K562 (cell line): ENCODE measurements around the gene LDLRAD1. TPM values are rescaled to one million over a fixed set of nuclear protein-coding genes. Genes with fewer than 3 reads are reported as not detected.

Experiments
- CBFA2T3 ChIP-seq: fragments of 450-650 bp; IDR thresholded peaks from 2 replicates; pipeline ENCODE4 v1.6.1; 2017
- CEBPB ChIP-seq: fragments of 450-650 bp; IDR thresholded peaks from 2 replicates; pipeline ENCODE4 v1.6.1; 2016; ENCODE audit warnings: missing genetic modification characterization, missing compliant biosample characterization
- CREB1 ChIP-seq, 2 experiments: sonication (generic) in 1 of 2; formaldehyde crosslinking in 1 of 2; IDR thresholded peaks; 2 replicates each; pipeline versions ENCODE4 v1.6.1 to v1.8.0; 2012 to 2022; ENCODE audit warnings: inconsistent platforms in 1 of 2, mild to moderate bottlenecking in 1 of 2, missing genetic modification reagents in 1 of 2, moderate library complexity in 1 of 2
- CTBP1 ChIP-seq: fragments of 450-650 bp; IDR thresholded peaks from 2 replicates; pipeline ENCODE4 v1.6.1; 2016; ENCODE audit warnings: borderline replicate concordance
- ELK1 ChIP-seq: sonication (generic); formaldehyde crosslinking; IDR thresholded peaks from 2 replicates; pipeline ENCODE4 v1.8.1; 2022; ENCODE audit warnings: missing genetic modification reagents
- HDAC1 ChIP-seq, 2 experiments: fragments of 450-650 bp; IDR thresholded peaks; 2 replicates each; pipeline ENCODE4 v1.6.1; 2016 to 2017; ENCODE audit warnings: inconsistent platforms in 1 of 2, mild to moderate bottlenecking in 1 of 2, moderate library complexity in 1 of 2
- HNRNPK ChIP-seq: fragments of 200-400 bp; formaldehyde crosslinking; IDR thresholded peaks from one replicate; pipeline ENCODE4 v1.6.1; 2018; ENCODE audit warnings: mild to moderate bottlenecking, low read depth, low read length; ENCODE audit not compliant: poor library complexity, severe bottlenecking
- ID3 ChIP-seq, 2 experiments: fragments of 250-450 bp in 1 of 2; fragments of 450-650 bp in 1 of 2; sonication (Bioruptor Pico) in 1 of 2; IDR thresholded peaks; 2 replicates each; pipeline versions ENCODE4 v1.6.1 to v1.8.0; 2016 to 2021; ENCODE audit warnings: mild to moderate bottlenecking in 2 of 2, moderate library complexity in 2 of 2, missing compliant biosample characterization in 1 of 2, missing genetic modification characterization in 1 of 2
- JUN ChIP-seq, 2 experiments: sonication (generic) in 1 of 2; formaldehyde crosslinking in 1 of 2; IDR thresholded peaks; 2 replicates each; pipeline versions ENCODE4 v1.6.1 to v1.8.0; 2012 to 2022; ENCODE audit warnings: borderline replicate concordance in 2 of 2, mild to moderate bottlenecking in 2 of 2, improper control_type of control experiment in 1 of 2, low read depth in 1 of 2, low read length in 1 of 2, missing genetic modification reagents in 1 of 2
- KAT7 ChIP-seq: sonication (generic); formaldehyde crosslinking; IDR thresholded peaks from 2 replicates; pipeline ENCODE4 v1.8.0; 2022; ENCODE audit warnings: missing genetic modification reagents, mild to moderate bottlenecking, borderline replicate concordance
- NCOA6 ChIP-seq: fragments of 450-650 bp; IDR thresholded peaks from 2 replicates; pipeline ENCODE4 v1.6.1; 2017; ENCODE audit warnings: mild to moderate bottlenecking
- NELFE ChIP-seq: IDR thresholded peaks from 2 replicates; pipeline ENCODE4 v1.6.1; 2011; ENCODE audit warnings: mild to moderate bottlenecking; ENCODE audit not compliant: insufficient read depth, insufficient read length
- POLR2A ChIP-seq: fragments of 450-650 bp; conservative IDR thresholded peaks from 2 replicates; pipeline ENCODE4 v1.6.1; 2016
- PURB ChIP-seq: sonication (generic); formaldehyde crosslinking; IDR thresholded peaks from 2 replicates; pipeline ENCODE4 v1.9.0; 2021; ENCODE audit warnings: low read depth, mild to moderate bottlenecking, missing genetic modification reagents
- RBFOX2 ChIP-seq: fragments of 200-400 bp; formaldehyde crosslinking; IDR thresholded peaks from 2 replicates; pipeline ENCODE4 v1.6.1; 2017; ENCODE audit warnings: low read depth, mild to moderate bottlenecking, low read length, moderate library complexity
- RBM14 ChIP-seq: fragments of 200-400 bp; formaldehyde crosslinking; IDR thresholded peaks from 2 replicates; pipeline ENCODE4 v1.6.1; 2018; ENCODE audit warnings: low read depth, mild to moderate bottlenecking, low read length, moderate library complexity, borderline replicate concordance; ENCODE audit not compliant: insufficient read depth
- RNF219 ChIP-seq: fragments of 250-450 bp; sonication (Bioruptor Pico); IDR thresholded peaks from 2 replicates; pipeline ENCODE4 v1.5.0; 2022; ENCODE audit warnings: mild to moderate bottlenecking
- SRSF3 ChIP-seq: fragments of 200-400 bp; formaldehyde crosslinking; IDR thresholded peaks from 2 replicates; pipeline ENCODE4 v1.6.1; 2016; ENCODE audit warnings: mild to moderate bottlenecking, low read length, moderate library complexity; ENCODE audit not compliant: insufficient read depth
- SRSF9 ChIP-seq: fragments of 200-400 bp; formaldehyde crosslinking; IDR thresholded peaks from 2 replicates; pipeline ENCODE4 v1.6.1; 2017; ENCODE audit warnings: low read depth, low read length, borderline replicate concordance
- TCF7L2 ChIP-seq: fragments of 150-350 bp; IDR thresholded peaks from 2 replicates; pipeline ENCODE4 v1.6.1; 2016; ENCODE audit warnings: low read depth, mild to moderate bottlenecking, low read length, moderate library complexity
- TRIM24 ChIP-seq, 2 experiments: fragments of 450-650 bp; IDR thresholded peaks; 2 replicates each; pipeline ENCODE4 v1.6.1; 2016
- U2AF2 ChIP-seq: fragments of 200-400 bp; formaldehyde crosslinking; optimal IDR thresholded peaks from 2 replicates; pipeline ENCODE3; 2017; ENCODE audit warnings: low read depth, mild to moderate bottlenecking, low read length
- ZNF175 ChIP-seq: fragments of 200-800 bp; sonication (Bioruptor generic); IDR thresholded peaks from 2 replicates; pipeline ENCODE4 v1.6.1; 2016; ENCODE audit warnings: low read depth, mild to moderate bottlenecking, missing genetic modification characterization, missing compliant biosample characterization
- ZNF436 ChIP-seq: fragments of 250-450, 450-650 bp; sonication (Bioruptor Pico); formaldehyde crosslinking; IDR thresholded peaks from 2 replicates; pipeline ENCODE4 v1.7.0; 2020; ENCODE audit warnings: mild to moderate bottlenecking
- polyA plus RNA-seq, 8 experiments: library from polyadenylated mRNA; depleted of rRNA in 4 of 8; stranded (reverse) in 5 of 8; unstranded in 3 of 8; fragments of >200 nt; fragmentation: Nextera tagmentation in 2 of 8; fragmentation: Illumina TruSeq in 1 of 8; extraction: Ambion mirVana in 2 of 8; extraction: Trizol in 1 of 8; gene quantifications; 2 replicates each; pipeline versions ENCODE4 v1.2.1 to v1.2.3, GENCODE V29; 2011 to 2014; ENCODE audit warnings: inconsistent platforms in 1 of 8, missing spikeins in 1 of 8
- total RNA-seq, 7 experiments: library from RNA; depleted of rRNA in 6 of 7; stranded (reverse); fragments of >200 nt in 6 of 7; fragmentation: Illumina TruSeq in 2 of 7; extraction: Trizol in 2 of 7; gene quantifications; 2 replicates each; pipeline versions ENCODE4 v1.2.1 to v1.2.3, GENCODE V29; 2011 to 2021; ENCODE audit warnings: low replicate concordance in 1 of 7

The LDLRAD1 gene
- total and polyA plus RNA-seq, 9 of the 15 experiments (the other 6 are each of a cell fraction or from before 2014, with no cell fraction given) = not detected

- TF ChIP-seq RNF219 = no peak
- TF ChIP-seq ID3 (CRISPR knock-in tag; IDR thresholded peaks at IDR 0.05) = no peak
- peak; percentile 15; the same call in 1 of the 2 replicates for TF ChIP-seq ID3 (tag; IDR thresholded peaks at IDR 0.05)
- peak; percentile 52; the same call in 1 of the 2 replicates for TF ChIP-seq ZNF175 (CRISPR knock-in tag)
- no peak for TF ChIP-seq ZNF436 (CRISPR knock-in tag)
- TF ChIP-seq U2AF2 = no peak
- TF ChIP-seq SRSF9 = no peak
- 0 out of 2 replicates have a peak, but pooled peaks have one; percentile 57 for TF ChIP-seq RBM14
- TF ChIP-seq TCF7L2 = no peak
- TF ChIP-seq ELK1 (CRISPR knock-in tag) = no peak
- TF ChIP-seq HDAC1 (IDR thresholded peaks at IDR 0.05) = peak in 1 of 2 experiments; percentile 64; a peak in 2 of 4 replicates
- no peak for TF ChIP-seq SRSF3
- TF ChIP-seq CREB1 (IDR thresholded peaks at IDR 0.05) = peak; percentile 82
- TF ChIP-seq CREB1 (CRISPR knock-in tag; IDR thresholded peaks at IDR 0.05) = peak; percentile 83
- TF ChIP-seq TRIM24 (IDR thresholded peaks at IDR 0.05) = 0 out of 4 replicates have a peak, but pooled peaks of 1 of the 2 experiments have one; percentile 29
- TF ChIP-seq RBFOX2 = peak; percentile 89
- peak; percentile 82 for TF ChIP-seq POLR2A
- TF ChIP-seq NCOA6 = no peak
- TF ChIP-seq PURB = no peak
- peak; percentile 52; the same call in 1 of the 2 replicates for TF ChIP-seq JUN (IDR thresholded peaks at IDR 0.05; ENCODE audit: borderline replicate concordance, low read depth, low read length)
- peak; percentile 50; the same call in 1 of the 2 replicates for TF ChIP-seq JUN (CRISPR knock-in tag; IDR thresholded peaks at IDR 0.05; ENCODE audit: borderline replicate concordance)
- TF ChIP-seq CEBPB (tag) = peak; percentile 70
- no peak for TF ChIP-seq NELFE
- TF ChIP-seq CBFA2T3 = no peak
- TF ChIP-seq KAT7 = peak; percentile 67; the same call in 1 of the 2 replicates
- TF ChIP-seq HNRNPK = no peak
- TF ChIP-seq CTBP1 = peak; percentile 65
Measured at GRCh38 chr1:54052934-54053744, 35.2 kb upstream of the LDLRAD1 start, which contains the start of the genes TCEANC2 and TMEM59 (continued).
